HG03097 (cell line): ENCODE results near the gene ACOX3.
"Not testable (repeated sequence)": the region's sequence is repeated elsewhere in the genome, so short reads cannot be mapped to it uniquely, and the experiment has no call there.

Source experiments
- ATAC-seq: cut with Tn5 transposase; IDR thresholded peaks from one replicate; pipeline ENCODE4 v1.9.1; 2021; ENCODE audit not compliant: unreplicated experiment, low FRiP score

ACOX3 gene

DNA sequence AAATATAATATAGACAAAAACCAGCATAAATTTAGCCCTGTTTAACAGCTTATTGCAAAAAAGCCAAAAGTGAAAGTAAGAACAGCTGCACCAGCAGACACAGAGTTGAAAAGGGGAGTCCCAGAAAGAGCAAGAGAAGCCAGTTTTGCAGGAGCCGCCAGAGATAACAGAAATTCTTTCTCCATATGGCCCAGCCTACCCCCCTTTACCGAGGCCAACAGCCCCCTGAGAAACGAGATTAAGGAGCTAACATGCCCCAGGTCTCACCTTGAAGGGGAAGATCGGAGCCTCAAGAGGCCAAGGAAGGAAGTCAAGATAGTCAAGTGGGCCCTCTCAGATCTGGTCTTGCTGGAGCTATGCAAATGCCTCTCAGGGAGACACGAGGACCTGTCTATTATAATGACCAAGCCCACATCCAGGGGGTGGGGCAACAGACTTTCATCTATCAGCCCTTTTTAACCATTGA, 4.8 kb downstream of the ACOX3 start:
- ATAC-seq, result peak; percentile 46

DNA sequence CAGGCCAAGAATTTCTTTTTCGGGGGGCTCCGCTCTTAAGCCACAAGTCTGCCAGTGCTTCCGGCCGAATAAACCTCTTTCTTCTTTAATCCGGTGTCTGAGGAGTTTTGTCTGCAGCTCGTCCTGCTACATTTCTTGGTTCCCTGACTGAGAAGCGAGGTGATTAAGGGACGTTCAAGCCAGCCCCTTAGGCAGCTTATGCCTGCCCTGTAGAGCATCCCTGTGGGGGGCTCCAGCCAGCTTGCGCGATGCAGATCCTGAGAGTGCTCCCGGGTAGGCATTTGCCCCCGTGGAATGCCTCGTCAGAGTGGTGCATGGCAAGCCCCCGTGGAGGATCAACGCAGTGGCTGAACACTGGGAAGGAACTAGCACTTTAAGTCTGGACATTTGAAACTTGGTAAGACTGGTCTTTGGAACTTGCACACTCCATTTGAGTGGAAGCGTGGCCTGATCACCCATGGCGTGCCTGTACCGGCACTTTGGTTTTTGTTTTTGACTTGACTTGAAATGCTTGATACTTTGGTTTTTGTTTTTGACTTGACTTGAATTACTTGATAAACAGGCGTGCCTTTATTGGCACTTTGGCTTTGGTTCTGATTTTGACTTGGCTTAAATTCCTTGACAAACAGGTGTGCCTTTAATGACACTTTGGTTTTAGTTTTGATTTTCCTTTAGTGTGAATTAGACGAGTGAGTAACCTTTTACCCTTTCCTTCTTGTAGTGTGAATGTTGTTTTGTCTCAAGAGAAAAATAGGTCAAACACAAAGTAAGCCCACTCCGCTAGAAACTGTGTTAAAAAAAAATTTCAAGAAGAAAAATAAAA, 6.1 kb downstream of the ACOX3 start:
- ATAC-seq, result no peak

DNA sequence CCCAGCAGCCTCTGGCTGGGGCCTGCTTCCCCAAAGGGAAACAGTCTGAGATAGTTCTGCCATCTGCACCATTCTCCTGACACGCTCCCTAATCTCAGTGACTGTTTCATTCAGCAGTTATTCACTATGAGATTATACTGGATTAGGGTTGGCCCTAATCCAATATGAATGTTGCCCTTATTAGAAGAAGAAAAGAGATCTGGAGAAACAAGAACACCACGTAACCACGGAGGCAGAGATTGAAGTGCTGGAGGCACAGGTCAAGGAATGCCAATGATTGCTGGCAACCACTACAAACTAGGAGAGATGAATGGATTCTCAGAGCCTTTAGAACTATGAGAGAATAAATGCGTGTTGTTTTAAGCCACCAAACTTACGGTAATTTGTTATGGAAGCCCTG, 7.4 kb downstream of the ACOX3 start:
- no peak for ATAC-seq

DNA sequence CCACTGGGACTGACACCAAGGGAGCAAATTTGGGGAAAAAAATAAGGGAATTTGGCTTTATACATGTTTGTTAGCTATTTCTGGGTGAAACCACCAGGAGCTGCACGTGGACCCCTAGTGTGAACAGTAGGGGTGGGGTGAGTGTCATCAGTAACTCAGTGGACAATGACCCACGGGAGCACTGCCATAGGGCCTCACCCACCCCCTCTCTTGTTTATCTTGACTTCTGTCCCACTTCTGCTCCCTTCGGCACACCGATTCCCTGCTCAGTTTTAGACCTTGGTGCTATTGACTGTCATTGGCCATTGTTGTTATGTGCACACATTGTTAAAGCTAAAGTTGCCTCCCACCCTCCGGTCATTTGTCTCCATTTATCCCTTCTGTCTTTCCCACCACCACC, 9.0 kb downstream of the ACOX3 start:
- ATAC-seq, result no peak

DNA sequence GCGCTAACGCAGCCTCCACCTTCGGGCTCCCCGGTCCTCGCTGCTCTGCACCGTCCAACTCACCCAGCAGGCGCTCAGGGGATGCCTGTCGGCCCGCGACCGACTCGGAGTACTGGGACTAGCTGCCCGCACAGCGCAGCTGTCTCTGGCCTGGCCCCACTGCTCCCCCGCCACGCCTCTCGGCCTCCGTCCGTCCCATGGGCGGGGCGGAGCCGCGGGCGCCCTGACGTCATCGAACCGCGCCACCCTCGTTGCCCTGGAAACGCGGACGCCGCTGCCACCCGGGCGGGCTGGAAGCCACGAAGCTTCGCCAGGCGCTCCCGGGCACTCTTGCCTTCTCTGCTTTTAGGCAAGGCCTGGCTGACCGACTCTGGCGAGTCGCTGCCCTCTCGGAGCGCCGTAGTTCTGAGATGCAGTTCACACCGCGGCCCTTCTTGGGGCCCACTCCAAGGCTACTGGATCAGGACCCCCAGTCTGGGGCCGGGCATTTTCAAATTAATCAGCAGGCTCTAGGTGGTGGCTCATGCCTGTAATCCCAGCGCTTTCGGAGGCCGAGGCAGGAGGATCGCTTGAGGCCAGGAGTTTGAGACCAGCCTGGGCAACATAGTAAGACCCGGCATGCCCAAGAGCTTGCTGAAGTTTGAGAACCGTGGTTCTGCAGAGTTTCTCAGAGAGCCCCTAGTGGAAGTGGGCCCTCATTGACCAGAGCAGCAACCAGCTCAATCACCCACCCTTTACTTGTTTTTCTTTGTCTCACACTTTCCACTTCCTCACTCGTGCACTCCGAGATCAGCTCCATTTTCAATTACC, 12.0 kb downstream of the ACOX3 start:
- ATAC-seq, result peak; percentile 94

DNA sequence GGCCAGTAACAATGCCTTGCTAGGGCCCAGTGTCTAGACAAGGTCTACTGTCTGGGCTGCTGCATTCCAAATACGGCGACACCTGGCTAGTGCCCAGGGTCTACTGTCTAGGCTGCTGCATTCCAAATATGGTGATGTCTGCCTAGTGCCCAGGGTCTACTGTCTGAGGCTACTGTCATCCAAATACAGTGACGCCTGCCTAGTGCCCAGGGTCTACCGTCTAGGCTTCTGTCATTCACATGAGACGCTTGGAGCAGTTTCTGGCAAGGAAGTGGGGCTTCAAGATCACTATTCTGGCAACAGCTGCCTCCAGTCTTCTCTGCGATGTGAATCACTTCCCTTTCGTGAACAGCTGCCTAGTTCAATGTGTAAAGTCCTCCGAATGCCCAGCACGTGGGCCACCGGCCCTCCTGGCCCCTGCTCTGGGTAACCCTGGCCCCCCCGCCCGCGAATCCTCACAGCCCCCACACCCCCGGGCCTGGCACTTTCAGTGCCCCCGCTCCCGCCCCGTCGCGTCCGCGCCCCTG, 12.7 kb downstream of the ACOX3 start:
- peak; percentile 41 for ATAC-seq

DNA sequence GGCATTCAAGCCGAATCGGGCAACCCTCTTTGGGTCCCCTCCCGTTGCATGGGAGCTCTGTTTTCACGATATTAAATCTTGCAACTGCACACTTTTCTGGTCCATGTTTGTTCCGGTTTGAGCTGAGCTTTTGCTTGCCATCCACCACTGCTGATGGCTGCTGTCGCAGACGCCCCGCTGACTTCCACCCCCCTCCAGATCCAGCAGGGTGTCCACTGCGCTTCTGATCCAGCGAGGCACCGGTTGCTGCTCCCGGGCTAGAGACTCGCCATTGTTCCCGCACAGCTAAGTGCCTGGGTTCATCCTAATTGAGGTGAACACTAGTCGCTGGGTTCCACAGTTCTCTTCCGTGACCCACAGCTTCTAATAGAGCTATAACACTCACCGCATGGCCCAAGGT, 13.3 kb downstream of the ACOX3 start:
- no peak for ATAC-seq

DNA sequence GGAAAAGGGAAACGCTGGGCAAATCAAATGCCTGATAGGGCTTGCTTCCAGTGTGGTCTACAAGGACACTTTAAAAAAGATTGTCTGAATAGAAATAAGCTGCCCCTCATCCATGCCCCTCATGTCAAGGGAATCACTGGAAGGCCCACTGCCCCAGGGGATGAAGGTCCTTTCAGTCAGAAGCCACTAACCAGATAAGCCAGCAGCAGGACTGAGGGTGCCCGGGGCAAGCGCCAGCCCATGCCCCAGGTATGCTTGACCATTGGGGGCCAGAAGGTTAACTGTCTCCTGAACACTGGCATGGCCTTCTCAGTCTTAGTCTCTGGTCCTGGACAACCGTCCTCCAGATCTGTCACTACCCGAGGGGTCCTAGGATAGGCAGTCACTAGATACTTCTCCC, 17.7 kb downstream of the ACOX3 start:
- ATAC-seq, result no peak

DNA sequence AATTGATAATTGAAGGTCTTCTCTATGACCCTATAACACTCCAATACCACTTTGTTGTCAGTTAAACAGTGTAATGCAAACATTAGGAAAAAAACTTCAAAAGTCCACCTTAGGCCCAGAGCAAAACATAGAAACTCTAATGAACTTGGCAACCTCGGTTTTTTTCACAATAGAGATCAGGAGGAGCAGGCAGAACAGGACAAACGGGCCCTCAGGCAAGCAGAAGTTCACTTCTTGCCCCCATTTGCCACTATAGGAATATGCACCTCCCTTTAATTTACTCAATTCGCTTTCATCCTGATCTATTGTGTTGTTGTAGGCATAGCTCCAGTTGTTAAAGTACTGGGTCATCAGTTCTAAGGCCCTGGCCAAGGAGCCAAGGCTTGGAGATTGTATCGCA, 18.2 kb downstream of the ACOX3 start:
- no peak for ATAC-seq

DNA sequence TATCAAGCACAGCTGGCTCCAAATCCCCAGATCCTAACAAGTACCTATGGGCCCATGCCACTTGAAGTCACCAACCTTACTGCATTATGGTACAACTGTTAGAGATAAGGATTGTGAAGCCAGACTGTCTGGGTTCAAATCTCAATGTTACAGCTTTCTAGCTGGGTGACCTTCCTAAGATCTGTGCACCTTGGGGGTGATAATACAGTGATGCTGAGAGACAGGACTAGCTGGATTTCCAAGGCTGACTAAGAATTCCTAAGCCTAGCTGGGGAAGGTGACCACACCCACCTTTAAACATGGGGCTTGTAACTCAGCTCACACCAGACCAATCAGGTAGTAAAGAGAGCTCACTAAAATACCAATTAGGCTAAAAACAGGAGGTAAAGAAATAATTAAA, 20.4 kb downstream of the ACOX3 start:
- not testable (repeated sequence) for ATAC-seq

DNA sequence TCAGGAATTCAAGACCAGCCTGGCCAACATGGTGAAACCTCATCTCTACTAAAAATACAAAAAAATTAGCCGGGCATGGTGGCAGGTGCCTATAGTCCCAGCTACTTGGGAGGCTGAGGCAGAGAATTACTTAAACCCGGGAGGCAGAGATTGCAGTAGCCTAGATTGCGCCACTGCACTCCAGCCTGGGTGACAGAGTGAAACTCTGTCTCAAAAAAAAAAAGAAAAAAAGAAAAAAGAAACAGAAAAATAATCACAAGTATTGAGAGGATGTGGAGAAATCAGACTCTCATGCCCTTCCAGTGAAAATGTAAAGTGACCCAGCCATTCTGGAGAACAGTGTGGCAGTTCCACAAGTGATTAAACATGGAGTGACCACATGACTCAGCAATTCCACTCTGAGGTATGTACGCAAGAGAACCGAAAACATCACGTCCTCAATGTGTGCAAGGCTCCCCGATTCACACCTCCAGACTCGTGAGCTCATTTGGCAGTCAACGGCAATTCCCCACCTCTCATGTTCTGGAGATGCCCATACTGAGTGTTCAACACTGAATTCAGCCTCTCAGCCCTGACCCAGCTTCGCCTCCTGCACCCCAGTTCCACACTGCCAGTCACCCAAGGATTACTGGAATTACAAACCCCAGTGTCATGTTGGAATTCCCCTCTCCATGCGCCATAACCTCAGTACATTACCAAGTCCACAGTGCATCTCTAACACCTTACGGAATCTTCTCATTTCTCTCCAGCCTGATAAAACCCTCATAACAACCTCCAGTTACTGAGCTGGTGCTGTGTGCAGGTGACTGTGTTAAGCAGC, 21.1 kb downstream of the ACOX3 start:
- peak; percentile 44 for ATAC-seq

DNA sequence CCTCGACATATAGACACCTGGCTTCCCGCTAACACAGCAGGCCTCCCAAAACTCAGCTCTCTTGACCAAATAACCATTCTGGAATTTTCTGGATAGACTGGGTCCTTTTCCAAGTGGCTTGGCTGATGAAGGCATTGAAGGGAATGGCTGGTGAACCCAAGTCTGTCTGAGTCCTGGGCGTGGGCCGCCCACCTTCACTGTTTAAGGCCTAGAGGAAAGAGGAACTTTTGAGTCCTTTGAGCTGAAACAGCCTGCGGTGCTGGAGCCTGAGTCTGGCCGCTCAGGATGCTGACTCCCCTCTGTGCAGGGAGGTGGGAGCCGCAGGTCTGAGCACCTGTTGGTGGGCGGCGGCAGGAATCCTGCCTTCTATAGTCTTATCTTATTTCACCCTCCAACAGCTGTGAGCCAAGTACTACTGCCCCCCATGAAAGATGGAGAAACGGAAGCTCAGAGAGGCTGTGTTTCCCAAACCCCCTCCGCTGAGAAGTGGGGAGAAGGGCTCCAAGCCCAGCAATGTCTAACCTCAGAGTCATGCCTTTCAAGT, 23.4 kb downstream of the ACOX3 start:
- no peak for ATAC-seq

DNA sequence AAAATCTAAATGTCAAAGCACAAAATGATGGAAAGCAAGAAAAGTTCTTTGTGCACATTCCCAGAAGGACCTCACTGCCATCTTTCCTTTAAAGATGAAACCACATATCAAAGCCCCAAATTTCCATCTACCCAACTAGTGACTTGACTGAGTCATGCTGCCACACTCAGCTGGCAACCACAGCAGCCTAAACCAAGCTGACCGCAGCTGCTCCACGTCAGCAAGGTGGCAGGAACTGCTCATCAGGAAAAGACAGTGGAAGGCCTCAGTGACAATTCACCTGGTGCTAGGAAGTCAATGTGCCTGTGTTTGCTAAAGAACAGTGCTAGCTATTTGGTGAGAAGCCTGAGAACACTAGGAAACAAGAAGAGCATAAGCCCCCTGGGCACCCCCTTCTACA, 26.1 kb downstream of the ACOX3 start:
- ATAC-seq, result no peak

DNA sequence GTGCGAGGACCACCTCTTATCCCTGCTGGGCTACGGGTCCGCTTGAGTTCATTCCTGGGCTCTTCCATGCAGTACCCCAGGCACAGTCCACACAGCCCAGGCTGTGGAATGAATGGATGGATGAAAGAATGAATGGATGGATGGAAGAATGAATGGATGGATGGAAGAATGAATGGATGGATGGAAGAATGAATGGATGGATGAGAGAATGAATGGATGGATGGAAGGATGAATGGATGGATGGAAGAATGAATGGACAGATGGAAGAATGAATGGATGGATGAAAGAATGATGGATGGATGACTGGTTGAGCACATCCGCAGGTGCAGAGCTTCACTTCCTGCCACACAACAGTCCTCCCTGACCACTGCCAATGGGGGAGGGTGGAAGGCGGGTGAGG, 28.2 kb downstream of the ACOX3 start:
- no peak for ATAC-seq

DNA sequence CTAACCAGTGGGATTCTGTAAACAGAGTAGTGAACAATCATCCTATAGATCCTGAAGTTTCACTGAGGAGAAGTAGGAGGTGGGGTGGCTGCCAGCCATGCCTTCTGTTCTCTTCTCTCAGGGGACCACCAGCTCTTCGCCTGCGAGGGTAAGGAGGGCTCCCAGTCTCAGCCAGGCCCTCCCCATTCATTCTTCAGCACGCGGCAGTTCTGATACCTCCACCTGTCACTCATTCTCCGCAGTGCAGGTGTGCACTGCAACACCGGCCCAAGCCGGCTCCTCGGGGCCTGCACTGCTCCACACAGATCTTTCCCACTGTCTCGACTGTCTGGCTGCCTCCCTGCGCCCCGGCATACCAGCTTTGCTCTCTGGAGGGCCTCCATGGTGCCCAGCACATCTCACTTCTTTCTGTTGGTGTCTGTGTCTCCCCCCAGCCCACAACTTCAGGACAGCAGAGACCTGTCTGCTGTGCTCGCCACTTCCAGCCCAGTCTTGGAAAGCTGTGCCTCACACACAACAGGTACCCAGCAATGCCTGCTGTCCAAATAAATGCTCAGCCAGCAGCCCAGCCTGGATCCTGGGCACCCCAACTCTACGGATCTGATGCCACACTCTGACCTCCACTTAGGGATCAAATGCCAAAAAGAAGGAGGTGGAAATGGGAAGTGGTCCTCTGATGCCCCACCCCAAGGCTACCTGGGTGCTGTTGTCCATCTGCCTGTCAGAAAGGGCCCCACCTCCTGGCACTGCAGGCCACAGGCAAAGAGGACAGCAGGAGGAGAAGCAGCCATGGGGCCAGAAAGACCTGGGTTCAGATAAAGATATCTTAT, 29.0 kb downstream of the ACOX3 start:
- no peak for ATAC-seq

DNA sequence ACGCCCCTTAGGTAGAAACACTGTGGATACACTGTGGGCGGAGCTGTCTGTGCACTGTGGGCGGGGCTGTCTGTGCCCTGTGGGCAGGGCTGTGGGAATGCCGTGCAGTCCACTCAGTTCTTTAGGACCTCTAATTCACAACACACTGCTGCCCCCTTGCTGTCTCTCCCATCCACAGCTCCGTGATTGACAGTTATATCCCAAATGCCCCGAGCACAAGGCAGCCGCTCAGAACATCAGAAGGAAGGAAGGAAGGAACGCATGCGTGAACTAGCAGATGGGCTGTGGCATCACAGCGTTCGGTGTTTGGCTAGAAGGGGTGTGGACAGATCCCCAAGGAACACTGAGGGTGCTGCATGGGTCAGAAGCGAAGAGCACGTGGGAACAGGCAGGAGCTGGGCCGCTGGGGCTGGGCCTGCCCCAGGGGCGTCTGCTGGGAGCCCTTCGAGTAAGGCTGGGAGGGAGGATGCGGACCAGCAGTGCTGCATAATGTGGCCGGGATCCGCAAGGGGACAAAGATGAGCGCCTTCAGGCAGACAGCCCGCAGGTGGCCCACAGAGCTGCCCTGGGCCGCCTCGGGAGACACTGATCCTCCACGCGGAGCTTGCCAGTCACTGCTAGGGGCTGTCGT, 29.8 kb downstream of the ACOX3 start:
- ATAC-seq, result no peak

DNA sequence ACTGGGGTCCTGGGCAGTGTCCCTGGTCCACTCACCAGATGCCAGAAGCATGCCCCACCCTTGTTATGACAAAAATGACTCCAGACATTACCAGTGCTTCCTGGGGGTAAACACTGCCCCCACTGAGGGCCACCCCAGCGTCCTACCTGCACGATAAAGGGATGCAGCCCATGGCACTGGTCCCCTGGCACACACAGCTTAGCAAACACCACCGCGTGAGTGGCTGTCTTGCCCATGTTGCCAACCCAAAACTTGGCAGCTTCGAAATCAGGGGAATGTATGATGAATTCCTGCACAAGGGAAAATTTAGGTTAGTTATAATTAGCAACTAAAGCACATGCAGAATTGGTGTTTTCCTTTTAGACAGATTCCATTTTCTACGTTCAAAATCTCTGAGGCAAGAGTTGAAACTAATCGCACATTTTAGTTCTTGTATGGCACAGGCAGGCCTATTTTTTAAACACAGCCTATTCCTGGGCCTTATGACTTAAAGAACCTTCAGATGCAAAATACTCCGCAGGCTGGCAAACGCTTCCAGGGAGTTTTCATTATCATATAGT, 30.4 kb downstream of the ACOX3 start:
- no peak for ATAC-seq

DNA sequence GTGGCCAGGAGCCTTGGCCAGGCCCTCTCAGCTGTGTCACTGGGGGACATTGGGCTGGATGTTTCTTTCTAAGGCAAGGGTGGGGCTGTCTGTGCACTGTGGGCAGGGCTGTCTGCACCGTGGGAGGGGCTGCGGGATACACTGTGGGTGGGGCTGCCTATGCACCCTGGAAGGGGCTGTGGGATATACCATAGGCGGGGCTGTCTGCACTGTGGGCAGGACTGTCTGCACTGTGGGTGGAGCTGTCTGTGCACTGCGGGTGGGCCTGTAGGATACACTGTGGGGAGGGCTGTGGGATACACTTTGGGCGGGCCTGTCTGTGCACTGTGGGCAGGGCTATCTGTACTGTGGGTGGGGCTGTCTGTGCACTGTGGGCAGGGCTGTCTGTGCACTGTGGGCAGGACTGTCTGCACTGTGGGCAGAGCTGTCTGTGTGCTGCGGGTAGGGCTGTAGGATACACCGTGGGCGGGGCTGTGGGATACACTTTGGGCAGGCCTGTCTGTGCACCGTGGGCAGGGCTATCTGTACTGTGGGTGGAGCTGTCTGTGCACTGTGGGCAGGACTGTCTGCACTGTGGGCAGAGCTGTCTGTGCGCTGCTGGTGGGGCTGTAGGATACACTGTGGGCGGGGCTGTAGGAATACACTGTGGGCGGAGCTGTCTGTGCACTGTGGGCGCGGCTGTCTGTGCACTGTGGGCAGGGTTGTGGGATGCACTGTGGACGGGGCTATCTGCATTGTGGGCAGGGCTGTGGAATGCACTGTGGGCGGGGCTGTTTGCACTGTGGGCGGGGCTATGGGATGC, 31.1 kb downstream of the ACOX3 start:
- ATAC-seq, result no peak
